BLaER1 (cell line): ENCODE data around the gene SPATA31D3.
"Not testable (repeated sequence)": the region's sequence is repeated elsewhere in the genome, so short reads cannot be mapped to it uniquely, and the experiment has no call there.

Source experiments
- H3K27ac ChIP-seq: shearing (Covaris generic); formaldehyde crosslinking; 2 replicates; pipeline ENCODE4 v1.8.1; 2022
- H3K27me3 ChIP-seq: shearing (Covaris generic); formaldehyde crosslinking; 2 replicates; pipeline ENCODE4 v1.8.1; 2022
- H3K36me3 ChIP-seq: shearing (Covaris generic); formaldehyde crosslinking; 2 replicates; pipeline ENCODE4 v1.8.1; 2022
- H3K4me1 ChIP-seq: shearing (Covaris generic); formaldehyde crosslinking; 2 replicates; pipeline ENCODE4 v1.8.1; 2022
- H3K4me2 ChIP-seq: shearing (Covaris generic); formaldehyde crosslinking; 2 replicates; pipeline ENCODE4 v1.8.1; 2022
- H3K4me3 ChIP-seq: shearing (Covaris generic); formaldehyde crosslinking; 2 replicates; pipeline ENCODE4 v1.8.1; 2022
- H3K9ac ChIP-seq: shearing (Covaris generic); formaldehyde crosslinking; 2 replicates; pipeline ENCODE4 v1.8.1; 2022
- H3K9me3 ChIP-seq: shearing (Covaris generic); formaldehyde crosslinking; 2 replicates; pipeline ENCODE4 v1.8.1; 2022
- H4K20me1 ChIP-seq: shearing (Covaris generic); formaldehyde crosslinking; 2 replicates; pipeline ENCODE4 v1.8.1; 2022
- Cebpa-rat ChIP-seq: shearing (Covaris generic); IDR thresholded peaks from 2 replicates; pipeline ENCODE4 v1.8.1; 2022

Gene SPATA31D3

DNA sequence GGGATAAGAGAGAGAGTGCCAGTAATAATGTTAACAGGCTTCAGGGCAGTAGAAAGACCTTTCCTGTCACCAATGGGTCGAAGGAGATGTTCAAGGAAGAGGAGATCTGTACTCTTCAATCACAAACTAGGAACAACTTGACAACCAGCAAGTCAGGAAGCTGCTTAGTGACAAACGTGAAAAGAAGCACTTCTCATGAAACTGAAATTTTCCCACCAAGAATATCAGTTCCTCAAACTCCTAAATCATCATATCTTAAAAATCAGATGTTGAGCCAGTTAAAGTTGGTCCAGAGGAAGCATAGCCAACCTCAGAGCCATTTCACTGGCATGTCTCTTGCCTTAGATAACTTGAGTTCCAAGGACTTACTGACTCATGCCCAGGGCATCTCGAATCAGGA is 5.3 kb downstream of the SPATA31D3 start:
- H3K27ac ChIP-seq, H4K20me1 ChIP-seq, H3K4me2 ChIP-seq, H3K4me3 ChIP-seq, H3K4me1 ChIP-seq, H3K9ac ChIP-seq, H3K36me3 ChIP-seq, H3K9me3 ChIP-seq, H3K27me3 ChIP-seq: not testable (repeated sequence)

DNA sequence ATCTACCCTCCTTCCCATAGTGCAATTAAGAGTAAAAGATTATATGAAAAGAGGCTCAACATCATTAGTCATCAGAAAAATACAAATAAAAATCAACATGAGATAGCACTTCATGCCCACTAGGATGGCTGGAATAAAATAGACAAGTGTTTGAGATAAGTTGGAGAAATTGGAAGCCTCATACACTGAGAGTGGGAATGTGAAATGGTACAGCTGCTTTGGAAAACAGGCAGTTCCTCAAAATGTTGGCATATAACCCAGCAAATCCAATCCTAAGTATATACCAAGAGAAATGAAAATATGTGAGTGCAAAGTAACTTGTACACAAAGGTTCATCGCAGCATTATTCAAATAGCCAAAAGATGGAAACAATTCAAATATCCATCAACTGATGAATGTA is 9.8 kb downstream of the SPATA31D3 start:
- no peak overlapping the region for H3K9ac ChIP-seq
- H4K20me1 ChIP-seq: no peaks in the 10 kb centered on the region
- no peak overlapping the region for H3K4me2 ChIP-seq
- H3K27ac ChIP-seq: no peak overlapping the region
- no peak for TF ChIP-seq Cebpa-rat
- no peaks in the 10 kb centered on the region for H3K27me3 ChIP-seq
- H3K4me3 ChIP-seq: no peak overlapping the region
- peaks cover 36% of the 10 kb centered on the region for H3K9me3 ChIP-seq
- no peaks in the 10 kb centered on the region for H3K36me3 ChIP-seq
- no peaks in the 10 kb centered on the region for H3K4me1 ChIP-seq

DNA sequence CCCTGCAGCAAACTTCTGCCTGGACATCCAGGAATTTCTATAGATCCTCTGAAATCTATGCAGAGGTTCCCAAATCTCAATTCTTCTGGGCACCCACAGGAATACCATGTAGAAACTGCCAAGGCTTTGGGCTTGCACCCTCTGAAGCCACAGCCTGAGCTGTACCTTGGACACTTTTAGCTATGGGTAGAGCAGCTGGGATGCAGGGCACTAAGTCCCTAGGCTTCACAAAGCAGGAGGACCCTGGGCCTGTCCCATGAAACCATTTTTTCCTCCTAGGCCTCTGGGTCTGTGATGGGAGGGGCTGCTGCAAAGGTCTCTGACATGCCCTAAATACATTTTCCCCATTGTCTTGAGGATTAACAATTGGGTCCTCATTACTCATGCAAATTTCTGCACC is 12.3 kb downstream of the SPATA31D3 start:
- peaks cover 36% of the 10 kb centered on the region for H3K9me3 ChIP-seq
- no peak for TF ChIP-seq Cebpa-rat
- H3K4me2 ChIP-seq: no peak overlapping the region
- H3K4me3 ChIP-seq: no peak overlapping the region
- H3K27ac ChIP-seq: no peak overlapping the region
- no peaks in the 10 kb centered on the region for H3K27me3 ChIP-seq
- no peaks in the 10 kb centered on the region for H3K36me3 ChIP-seq
- no peaks in the 10 kb centered on the region for H3K4me1 ChIP-seq
- H4K20me1 ChIP-seq: no peaks in the 10 kb centered on the region
- H3K9ac ChIP-seq: no peak overlapping the region

DNA sequence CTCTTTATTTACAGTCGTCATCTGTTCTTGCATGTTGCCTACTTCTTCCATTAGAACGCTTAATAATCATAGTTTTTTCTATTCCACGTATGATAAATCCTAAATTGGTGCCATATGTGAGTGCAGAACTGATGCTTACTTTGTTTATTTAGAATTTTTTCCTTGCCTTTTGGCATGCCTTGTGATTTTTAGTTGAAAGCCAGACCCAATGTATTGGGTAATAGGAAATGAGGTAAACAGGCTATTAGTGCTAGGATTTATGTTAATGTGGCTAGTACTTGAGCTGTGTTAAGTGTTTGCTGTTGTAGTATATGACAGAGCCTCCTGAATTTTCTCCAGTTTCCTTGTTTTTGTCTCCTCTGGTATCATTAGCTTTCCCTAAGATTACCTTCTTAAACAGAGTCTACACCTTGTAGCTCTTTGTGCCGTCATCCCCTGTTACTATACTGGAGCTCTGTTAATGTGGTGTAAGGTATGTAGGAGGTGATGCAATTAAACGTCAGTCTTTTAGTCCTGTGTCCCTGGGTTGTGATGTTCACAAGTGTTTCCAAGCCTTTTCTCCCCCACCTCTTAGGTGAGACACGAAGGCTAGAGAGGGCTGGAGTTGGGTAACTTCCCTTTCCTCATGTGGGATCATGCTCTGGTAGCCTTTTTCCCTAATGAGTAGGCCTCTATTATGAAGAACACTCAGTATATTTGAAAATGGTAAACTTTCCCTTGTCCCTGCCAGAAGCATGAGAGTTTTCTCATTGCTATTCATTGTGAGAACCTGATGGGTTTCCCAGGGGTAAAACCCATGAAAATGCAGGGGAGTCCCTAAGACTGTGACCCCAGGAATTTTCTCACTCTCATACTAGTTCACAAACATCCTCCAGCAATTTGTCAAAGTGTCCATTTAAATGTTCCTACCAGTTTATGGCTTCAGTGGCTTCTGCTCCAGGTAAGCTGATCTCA is 21.2 kb downstream of the SPATA31D3 start:
- Histone ChIP-seq H3K27me3 (no peaks in the 10 kb centered on the region; the same call in 1 of the 2 replicates), H4K20me1 (no peaks in the 10 kb centered on the region), H3K4me2 (peak overlapping the region; percentile 46), H3K9ac (no peak overlapping the region), H3K27ac (no peak overlapping the region), H3K9me3 (peaks cover 10% of the 10 kb centered on the region; the same call in 1 of the 2 replicates), H3K4me3 (no peak overlapping the region), H3K36me3 (no peaks in the 10 kb centered on the region), H3K4me1 (peaks cover 14% of the 10 kb centered on the region)
- no peak for TF ChIP-seq Cebpa-rat

DNA sequence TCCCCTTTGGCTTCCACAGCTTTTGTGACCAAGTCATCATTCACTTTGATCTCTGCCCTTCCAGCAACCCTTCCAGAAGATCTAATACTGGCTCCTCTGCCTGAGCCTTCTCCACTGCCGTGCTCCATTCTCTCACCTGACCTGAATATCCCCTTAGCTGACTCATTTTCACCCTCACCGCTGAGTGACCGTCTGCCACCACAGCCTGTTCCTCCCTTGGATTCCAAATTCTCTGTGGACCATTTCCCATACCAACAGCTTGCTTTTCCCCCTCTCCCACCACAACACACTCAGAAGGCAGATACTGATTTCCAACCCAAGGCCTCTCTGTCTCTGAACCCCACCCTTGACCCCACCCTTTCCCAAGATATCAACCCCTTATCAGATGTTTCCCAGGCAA is 24.7 kb downstream of the SPATA31D3 start:
- Histone ChIP-seq H3K36me3 (no peaks in the 10 kb centered on the region), H3K27me3 (no peaks in the 10 kb centered on the region; the same call in 1 of the 2 replicates), H3K4me1 (peaks cover 14% of the 10 kb centered on the region), H4K20me1 (no peaks in the 10 kb centered on the region), H3K4me3 (no peak overlapping the region), H3K9me3 (peaks cover 10% of the 10 kb centered on the region; the same call in 1 of the 2 replicates), H3K27ac (no peak overlapping the region), H3K9ac (no peak overlapping the region), H3K4me2 (no peak overlapping the region)
- TF ChIP-seq Cebpa-rat: no peak

DNA sequence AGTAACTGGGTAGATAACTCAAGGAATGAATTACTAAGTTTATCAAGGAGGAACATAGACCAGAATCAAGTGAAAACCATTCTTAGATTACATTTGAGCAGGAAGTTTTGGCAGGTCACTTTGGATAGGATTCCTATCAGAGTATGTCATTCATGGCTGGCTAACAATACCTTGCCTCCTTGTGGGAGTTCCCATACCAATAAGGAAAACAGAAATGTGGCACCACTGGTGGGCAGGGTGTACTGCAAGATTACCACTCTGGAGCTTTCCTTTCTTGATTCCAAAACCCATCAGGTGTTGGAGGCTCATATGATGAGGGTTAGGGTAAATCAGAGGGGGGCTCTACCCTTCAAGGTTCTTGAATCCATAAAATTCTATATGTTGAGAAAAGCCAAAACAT is 26.7 kb downstream of the SPATA31D3 start:
- H3K4me2 ChIP-seq: no peak overlapping the region
- no peak for TF ChIP-seq Cebpa-rat
- no peak overlapping the region for H3K4me3 ChIP-seq
- H3K4me1 ChIP-seq: peaks cover 8% of the 10 kb centered on the region
- H3K9ac ChIP-seq: no peak overlapping the region
- no peaks in the 10 kb centered on the region for H4K20me1 ChIP-seq
- H3K27me3 ChIP-seq: no peaks in the 10 kb centered on the region; the same call in 1 of the 2 replicates
- no peaks in the 10 kb centered on the region for H3K36me3 ChIP-seq
- H3K27ac ChIP-seq: no peak overlapping the region
- H3K9me3 ChIP-seq: peaks cover 16% of the 10 kb centered on the region; the same call in 1 of the 2 replicates

DNA sequence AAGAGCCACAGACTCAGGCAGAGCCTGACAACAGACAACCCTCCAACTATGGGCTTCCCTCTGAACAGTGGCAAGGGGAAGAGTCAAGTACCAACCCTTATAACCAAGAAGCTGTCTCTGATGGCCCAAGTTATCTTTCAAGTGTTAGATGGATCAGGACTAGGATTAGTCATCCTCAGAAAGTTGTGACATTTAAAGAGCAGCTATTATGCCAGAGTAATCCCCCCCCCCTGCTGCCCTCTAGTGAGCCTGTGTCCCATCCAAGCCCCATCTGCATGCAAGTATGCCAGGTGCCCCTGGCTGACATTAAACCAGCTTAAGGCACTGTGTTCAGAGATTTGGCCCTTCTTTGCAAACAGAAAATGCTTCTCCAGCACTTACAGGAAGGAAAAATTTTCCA is 28.4 kb downstream of the SPATA31D3 start:
- TF ChIP-seq Cebpa-rat: no peak
- Histone ChIP-seq H3K36me3 (no peaks in the 10 kb centered on the region), H3K4me1 (no peaks in the 10 kb centered on the region), H3K4me3 (no peak overlapping the region), H3K9ac (no peak overlapping the region), H3K9me3 (peaks cover 17% of the 10 kb centered on the region), H3K27ac (no peak overlapping the region), H3K4me2 (no peak overlapping the region), H3K27me3 (no peaks in the 10 kb centered on the region; the same call in 1 of the 2 replicates), H4K20me1 (no peaks in the 10 kb centered on the region)

DNA sequence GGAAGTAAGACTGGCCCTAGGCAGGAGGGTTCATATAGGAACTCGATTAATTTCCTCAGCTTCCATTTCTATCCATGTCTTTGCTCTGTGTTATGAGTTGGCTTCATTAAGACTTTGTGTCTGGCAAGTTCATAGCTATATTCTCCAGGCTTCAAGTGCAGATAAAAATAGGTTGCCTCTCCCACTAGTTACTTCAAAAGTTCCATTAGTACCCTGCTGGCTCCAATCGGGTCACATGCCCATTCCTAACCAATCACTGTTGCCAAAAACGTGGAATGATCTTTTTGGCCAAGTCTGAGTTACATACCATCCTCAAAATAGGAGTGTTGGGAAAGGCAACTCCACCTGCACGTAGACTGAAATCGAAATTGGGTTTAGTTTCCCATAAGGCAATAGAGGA is 31.5 kb downstream of the SPATA31D3 start:
- TF ChIP-seq Cebpa-rat: no peak
- Histone ChIP-seq H3K4me3 (no peak overlapping the region), H3K9ac (no peak overlapping the region), H3K27me3 (no peaks in the 10 kb centered on the region), H3K9me3 (peaks cover 18% of the 10 kb centered on the region), H3K4me1 (no peaks in the 10 kb centered on the region), H4K20me1 (no peaks in the 10 kb centered on the region), H3K27ac (no peak overlapping the region), H3K36me3 (no peaks in the 10 kb centered on the region), H3K4me2 (no peak overlapping the region)

DNA sequence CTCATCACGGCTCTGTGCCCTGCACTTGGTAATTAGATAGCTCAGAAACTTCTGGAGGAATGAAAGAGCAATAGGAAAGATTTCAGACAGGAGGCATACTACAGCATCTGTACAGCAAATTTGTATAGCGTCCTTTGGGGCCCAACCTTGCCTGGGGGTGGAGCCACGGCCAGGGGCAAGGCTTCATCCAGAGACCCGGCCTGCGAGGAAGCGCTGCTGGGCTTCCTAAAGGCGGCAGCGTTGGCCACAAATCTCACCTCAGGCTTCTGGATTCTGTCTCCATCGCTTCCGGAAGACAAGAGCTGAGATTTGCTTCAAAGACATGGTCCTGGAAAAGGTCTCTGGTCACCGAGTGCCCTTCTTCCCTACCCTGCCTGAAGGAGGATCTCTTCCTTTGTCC is 33.1 kb downstream of the SPATA31D3 start:
- no peak for TF ChIP-seq Cebpa-rat

DNA sequence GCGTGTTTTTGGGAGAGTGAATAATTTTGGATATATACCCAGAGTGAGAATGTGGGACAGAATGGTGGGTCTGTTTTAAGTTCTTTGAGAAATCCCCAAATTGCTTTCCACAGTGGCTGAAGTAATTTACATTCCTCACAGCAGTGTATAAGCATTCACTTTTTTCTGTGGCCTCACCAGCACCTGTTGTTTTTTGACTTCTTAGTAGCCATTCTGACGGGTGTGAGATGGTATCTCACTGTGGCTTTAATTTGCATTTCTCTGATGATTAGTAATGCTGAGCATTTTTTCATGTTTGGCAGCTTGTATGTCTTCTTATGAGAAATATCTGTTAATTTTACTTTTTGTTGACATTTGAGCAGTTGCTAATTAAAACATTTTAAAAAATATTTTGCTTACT is 35.9 kb downstream of the SPATA31D3 start:
- Histone ChIP-seq H4K20me1 (no peaks in the 10 kb centered on the region), H3K36me3 (no peaks in the 10 kb centered on the region), H3K4me2 (no peak overlapping the region), H3K4me3 (no peak overlapping the region), H3K27me3 (no peaks in the 10 kb centered on the region), H3K9me3 (peaks cover 14% of the 10 kb centered on the region), H3K4me1 (no peaks in the 10 kb centered on the region), H3K27ac (no peak overlapping the region), H3K9ac (no peak overlapping the region)
- TF ChIP-seq Cebpa-rat: no peak

More for the DNA sequence above, 33.1 kb downstream of the SPATA31D3 start:
- H3K4me1 ChIP-seq: no peaks in the 10 kb centered on the region
- H4K20me1 ChIP-seq: no peaks in the 10 kb centered on the region
- peaks cover 18% of the 10 kb centered on the region for H3K9me3 ChIP-seq
- no peak overlapping the region for H3K9ac ChIP-seq
- no peaks in the 10 kb centered on the region for H3K27me3 ChIP-seq
- H3K4me3 ChIP-seq: no peak overlapping the region
- no peaks in the 10 kb centered on the region for H3K36me3 ChIP-seq
- H3K27ac ChIP-seq: no peak overlapping the region
- no peak overlapping the region for H3K4me2 ChIP-seq
